GM19351 (cell line): Measurements from ENCODE around the gene PIMREG.

Experiments used
- ATAC-seq: cut with Tn5 transposase; IDR thresholded peaks from one replicate; pipeline ENCODE4 v1.9.1; 2021; ENCODE audit warnings: mild to moderate bottlenecking, moderate library complexity; ENCODE audit not compliant: unreplicated experiment

PIMREG gene, protein sequence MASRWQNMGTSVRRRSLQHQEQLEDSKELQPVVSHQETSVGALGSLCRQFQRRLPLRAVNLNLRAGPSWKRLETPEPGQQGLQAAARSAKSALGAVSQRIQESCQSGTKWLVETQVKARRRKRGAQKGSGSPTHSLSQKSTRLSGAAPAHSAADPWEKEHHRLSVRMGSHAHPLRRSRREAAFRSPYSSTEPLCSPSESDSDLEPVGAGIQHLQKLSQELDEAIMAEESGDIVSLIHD

DNA sequence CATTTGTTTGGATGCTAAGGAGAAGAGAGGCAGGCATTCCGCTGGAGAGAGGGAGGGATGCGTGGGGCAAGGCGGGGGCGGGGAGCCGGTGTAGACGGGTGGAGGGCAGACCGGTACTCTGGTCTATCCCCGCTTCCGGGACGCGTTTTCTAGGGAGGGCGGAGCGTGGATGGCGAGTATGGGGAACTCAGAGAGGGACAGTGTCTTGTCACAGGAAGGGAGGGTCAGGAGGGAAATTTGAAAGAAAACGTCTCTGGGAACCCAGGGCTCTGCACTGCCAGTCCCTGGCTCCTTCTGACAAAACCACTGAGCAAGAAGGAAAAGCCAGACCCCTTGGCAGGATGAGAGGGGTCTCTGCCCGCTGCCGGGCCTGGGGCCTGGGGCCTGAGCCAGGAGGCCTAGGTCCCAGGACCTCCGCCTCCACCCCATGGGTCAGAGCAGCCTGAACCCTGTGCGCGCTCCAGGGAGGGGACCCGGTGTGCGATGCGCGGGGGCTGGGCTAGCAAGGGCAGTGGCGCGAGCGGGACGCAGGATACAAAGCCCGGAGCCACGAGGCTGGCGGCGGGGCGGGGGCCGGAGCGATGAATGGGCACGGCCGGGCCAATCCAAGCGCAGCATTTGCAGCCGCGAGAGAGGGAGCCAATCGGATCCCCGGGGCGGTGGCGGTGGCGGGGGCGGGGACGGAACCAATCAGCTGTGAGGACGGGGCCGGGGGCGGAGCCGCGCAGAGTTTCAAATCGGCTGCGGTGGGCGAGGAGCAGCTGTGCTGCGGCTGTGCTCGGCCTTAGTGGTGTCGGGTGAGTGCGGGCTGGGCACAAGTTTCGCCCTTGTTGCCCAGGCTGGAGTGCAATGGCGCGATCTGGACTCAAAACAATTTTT is at the start of gene PIMREG:
PIMREG (plus strand) TSS at position 764 of the 879 bp plus-strand sequence. CDS start 656 bp downstream, outside the sequence.
- ATAC-seq = peak; percentile 93

DNA sequence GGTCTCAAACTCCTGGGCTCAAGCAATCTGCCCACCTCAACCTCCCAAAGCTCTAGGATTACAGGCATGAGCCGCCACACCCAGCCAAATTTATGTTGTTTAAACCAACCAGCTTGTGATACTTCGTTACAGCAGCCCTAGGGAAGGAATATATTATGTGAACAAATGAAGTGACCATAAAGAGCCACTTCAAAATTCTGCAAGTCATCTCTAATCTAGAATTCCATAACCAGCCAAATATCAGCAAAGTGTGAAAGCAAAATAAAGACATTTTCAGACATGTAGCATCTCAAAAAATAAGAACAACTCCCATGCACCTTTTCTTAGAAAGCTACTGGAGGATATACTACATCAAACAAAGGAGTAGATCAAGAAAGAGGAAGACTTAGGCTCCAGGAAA is 45.3 kb upstream of the PIMREG start:
- no peak for ATAC-seq

DNA sequence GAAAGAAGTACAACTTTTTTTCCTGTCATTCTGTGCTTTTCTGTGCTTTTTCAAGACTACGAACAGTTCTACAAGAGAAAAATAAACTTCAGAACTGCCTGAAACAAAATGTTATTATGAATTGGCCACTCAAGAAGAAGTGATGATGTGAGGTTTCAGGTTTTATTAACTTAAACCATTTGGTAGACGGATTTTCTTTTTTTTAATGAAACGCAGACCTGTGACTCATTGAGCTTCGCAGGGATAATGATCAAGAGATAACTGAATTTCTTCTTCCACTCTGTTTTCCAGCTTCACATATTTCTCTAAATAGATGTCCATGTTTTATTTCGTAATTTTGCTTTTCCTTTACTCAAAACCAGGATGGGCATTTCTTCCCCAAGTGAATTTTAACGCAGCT is 42.0 kb upstream of the PIMREG start:
- ATAC-seq = no peak

DNA sequence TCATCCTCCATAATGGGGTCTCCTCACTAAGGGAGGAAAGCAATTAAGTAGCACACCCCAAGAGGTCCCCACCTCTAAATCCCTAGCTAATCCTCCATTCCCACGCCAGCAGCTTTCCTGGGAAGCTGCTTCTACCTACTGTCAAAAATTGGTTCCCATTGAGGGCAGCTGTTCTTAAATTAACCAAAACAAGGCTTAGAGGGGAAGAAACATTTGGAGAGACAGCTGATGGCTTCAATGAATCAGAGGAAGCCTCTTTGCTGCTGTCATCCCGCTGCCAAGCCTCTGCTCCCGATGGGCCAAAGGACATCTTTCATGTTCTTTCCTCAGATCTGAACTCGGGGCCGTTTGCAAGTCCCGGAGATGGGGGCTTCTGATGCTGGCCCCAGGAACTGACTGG is 36.0 kb upstream of the PIMREG start:
- ATAC-seq = no peak

DNA sequence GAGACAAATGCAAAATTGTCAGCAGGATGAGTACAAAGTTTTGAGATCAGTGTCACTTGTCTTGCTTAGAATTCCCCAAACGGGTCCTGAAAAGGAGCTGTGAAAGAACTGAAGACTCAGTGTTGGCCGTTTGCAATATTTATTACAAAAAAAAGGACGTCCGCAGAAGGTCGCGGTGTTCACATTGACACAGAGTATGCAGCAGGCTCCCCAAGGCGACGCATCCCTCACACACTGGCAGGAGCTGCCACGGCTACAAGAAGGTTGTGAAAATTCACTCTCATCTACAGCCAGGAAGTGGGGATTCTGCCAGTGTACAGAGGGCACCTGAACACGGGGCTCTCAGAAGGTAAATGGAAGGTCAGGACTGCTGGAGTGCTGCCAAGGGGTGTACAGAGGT is 35.5 kb upstream of the PIMREG start:
- no peak for ATAC-seq

DNA sequence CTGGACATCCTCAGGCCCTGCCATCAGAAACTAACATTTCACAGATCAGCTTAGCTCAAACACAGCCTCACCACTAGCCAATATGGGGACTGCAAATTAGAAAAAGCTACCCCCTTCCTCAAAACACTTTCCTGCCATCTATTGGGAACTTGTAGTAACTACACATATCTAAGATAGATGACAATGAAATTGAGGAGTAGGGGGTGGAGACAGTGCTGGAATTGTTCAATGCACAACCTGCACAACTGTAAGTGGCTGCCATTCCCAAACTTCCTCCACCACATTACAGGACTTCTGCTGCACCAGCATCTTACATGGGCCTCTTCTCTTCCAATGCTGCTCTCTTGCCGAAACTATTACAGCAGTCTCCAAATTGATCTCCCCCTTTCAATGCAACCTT is 31.2 kb upstream of the PIMREG start:
- no peak for ATAC-seq

DNA sequence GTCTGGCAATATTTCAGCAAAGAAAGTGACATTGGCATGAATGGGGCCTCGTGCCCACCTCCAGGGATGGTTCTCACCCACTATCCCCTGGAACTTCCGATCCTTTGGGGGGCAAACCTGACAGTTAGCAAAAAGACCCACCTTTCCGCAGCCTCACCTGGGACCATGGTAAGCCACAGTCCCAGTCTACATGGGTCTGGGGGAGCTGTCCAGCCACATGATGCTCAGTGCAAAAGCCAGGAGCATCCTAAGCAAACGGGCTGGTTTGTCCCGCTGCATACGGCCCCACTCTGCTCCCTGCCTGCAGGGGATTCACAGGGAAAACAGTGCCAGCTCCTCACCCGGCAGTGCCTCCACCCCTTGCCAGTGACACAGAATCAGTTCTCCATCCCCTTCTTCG is 28.6 kb upstream of the PIMREG start:
- ATAC-seq = no peak

DNA sequence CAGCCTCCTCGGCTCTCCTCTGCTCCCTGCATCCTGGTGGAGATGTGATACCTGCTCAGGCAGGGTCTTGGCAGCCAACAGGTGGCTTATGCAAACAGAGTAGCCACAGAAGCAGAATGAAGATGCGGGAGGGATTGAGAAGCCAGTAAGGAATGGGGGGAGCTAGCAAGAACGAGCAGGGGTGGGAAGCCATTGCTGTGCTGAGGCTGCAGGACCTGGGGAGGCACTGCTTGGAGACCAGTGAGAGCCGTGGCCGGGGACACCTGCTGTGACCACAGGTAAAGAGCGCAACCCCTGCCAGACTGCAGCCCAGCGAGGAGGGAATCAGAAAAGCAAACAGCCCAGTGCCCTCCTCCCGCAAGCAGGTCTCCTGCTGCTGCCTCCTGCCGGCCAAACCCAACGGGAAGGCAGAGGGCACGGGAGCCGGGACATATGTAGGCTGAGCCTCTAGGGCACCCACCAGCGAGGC is 24.0 kb upstream of the PIMREG start:
- ATAC-seq = no peak

DNA sequence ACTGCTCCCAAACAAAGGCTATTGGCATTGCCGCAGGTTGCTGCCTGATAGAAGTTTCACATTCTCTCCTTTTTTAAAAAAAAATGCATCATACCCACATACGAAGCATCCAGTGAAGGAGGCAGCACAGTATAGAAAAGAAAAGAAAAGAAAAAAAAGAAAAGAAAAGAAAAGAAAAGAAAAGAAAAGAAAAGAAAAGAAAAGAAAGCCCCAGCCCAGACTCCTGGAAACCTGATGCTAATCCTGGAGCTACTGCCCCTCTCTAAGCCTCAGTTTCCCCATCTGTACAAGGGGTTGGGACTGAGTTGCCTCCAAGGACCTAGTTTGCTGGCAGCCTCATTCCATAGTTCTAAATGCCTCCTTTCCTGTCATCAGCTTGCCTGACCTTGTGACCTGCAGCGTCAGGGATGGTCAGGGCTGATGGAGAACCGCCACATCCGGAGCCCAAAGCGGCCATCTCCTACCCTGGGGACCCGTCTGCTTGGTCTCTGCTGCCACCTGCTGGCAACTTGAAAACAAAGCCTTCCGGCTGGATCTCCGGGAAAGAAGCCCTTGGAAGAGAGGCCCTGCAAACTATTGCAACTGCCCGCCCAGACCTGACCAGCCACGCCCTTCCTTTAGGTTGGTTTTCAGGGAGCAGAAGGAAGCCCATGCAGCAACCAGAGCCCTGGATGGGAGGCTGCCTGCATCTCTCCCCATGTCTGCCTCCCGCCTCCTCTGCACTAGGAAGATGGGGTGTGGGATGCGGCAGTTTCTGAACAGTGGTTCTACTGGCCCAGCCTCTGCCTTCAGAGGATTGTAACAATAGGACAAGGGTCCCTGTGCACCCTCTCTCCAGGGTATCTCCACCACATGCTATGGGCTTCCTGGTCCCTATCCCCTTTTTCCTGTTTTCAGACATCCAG is 22.3 kb upstream of the PIMREG start:
- no peak for ATAC-seq

GRCh38 chr17:6422654-6423241 is 21.5 kb upstream of the PIMREG start:
- ATAC-seq = no peak

DNA sequence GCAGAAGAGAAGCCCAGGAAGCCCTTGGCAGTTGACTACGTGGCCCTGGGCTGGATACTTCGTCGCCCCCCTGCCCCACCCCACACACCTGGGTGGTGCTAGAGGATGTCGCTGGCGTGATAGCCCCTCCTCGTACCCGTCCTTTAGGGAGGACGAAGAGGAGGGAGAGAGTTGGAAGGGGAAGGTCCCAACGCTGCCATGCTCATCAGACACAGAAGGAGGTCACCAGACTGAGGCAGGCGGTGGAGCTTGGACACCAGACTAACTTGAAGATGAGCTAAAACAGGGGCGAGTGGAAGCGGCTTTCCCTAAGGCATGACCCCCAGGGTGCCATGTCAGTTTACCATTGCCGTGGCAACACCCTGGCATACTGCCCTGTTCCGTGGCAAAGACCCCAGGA is 20.3 kb upstream of the PIMREG start:
- no peak for ATAC-seq

- no peak for ATAC-seq
Observed at GRCh38 chr17:6425407-6425806, 18.8 kb upstream of the PIMREG start.

- no peak for ATAC-seq
Observed at GRCh38 chr17:6426356-6427101, 17.7 kb upstream of the PIMREG start.

DNA sequence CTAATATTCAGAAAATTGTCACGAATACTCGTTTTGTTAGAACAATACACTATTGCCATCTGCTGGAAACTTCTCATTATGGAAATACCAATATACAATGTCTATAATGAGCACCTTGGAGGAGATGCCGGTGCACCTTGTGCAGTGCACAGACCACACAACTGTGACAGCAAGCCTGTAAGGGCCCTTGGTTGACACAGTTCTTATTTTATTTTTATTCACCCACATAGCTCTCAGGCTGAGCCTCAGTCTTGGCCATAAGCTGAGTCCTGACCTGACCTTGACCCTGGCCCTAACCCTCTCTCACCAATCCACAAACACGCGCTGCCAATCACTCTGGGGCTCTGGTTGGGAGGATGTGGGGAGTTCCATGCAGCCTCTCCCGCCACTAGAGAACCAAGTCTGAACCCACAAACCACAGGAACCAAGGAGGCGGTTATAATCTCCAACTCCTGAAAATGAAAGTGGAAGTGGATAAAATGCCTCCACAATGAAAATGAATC is 16.9 kb upstream of the PIMREG start:
- ATAC-seq = peak; percentile 44

DNA sequence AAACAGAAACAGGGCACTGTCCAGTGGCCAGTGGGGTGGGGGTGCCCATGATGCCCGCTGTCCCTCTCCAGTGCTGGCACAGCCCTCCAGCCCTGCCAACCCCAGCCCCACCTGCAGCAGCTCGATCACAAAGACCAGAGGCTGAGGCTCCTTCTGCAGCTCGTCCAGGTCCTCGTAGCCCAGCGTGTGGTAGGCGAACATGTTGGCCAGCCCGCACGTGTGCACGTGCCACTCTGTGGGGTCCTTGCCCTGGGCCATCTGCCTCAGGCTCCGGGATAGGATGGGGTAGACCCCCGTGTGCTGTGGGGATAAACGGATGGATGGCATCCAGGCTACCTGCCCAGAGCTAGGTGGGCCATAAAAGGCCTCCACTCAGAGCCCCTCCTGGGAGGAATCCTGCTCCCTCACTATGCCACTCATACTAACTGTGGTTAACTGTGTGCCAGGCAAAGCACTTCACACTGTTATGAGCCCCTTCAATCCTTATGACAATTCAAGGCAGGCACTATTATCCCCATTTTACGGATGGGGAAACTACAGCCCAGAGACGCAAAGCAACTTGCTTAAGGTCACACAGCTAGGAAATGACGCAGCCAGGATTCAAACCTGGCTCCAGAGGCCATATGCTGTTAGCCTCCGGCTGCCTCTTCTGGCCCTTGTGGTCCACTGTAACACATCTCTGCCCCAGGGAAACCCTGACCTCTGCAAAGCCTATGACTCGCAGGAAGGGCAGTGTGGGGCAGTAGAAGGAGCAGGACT is 15.9 kb upstream of the PIMREG start:
- ATAC-seq = no peak

DNA sequence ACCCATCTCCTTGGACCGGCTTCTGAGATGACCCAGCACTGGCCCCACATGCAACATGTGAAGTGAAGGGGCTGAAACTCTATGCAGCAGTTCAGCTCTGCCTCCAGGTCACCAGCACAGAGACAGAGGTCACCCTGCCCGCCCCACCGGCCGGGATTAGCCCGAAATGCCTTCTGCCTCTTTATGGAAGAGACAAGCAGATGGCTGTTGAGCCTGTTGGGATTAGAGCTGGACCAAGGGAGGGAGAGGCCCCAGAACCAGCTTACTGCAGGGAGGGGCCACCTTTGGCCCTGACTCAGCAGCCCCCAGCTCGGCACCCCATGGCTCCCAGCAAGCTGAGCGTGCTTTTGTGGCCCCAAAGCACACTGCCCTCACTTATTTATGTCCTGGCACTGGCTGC is 15.0 kb upstream of the PIMREG start:
- no peak for ATAC-seq

- ATAC-seq = no peak
Observed at GRCh38 chr17:6430769-6431168, 13.5 kb upstream of the PIMREG start.

GRCh38 chr17:6435051-6435450 is 9.2 kb upstream of the PIMREG start, which contains the start of gene AIPL1:
AIPL1 (minus strand) TSS chr17:6435121; CDS start chr17:6435104, 17 bp downstream.
- no peak for ATAC-seq

GRCh38 chr17:6435968-6436367 is 8.3 kb upstream of the PIMREG start:
- peak; percentile 62 for ATAC-seq
